H1 (cell line): ENCODE results near the gene UNK. TPM values are rescaled to one million over a fixed set of nuclear protein-coding genes. Genes with fewer than 3 reads are reported as not detected.

Source experiments
- ATF2 ChIP-seq: IDR thresholded peaks from 2 replicates; pipeline ENCODE4 v1.6.1; 2012; ENCODE audit warnings: low read length, inconsistent platforms
- ATF3 ChIP-seq: IDR thresholded peaks from 2 replicates; pipeline ENCODE4 v1.6.1; 2011; ENCODE audit warnings: low read depth, mild to moderate bottlenecking, low read length; ENCODE audit not compliant: insufficient read depth
- BACH1 ChIP-seq: IDR thresholded peaks from 2 replicates; pipeline ENCODE4 v1.6.1; 2012; ENCODE audit warnings: low read length, improper control_type of control experiment
- BCL11A ChIP-seq, 2 experiments: IDR thresholded peaks; one replicate each; pipeline ENCODE4 v1.6.1; 2011; ENCODE audit warnings: low read depth in 2 of 2, low read length in 2 of 2, mild to moderate bottlenecking in 2 of 2
- BRCA1 ChIP-seq: IDR thresholded peaks from 2 replicates; pipeline ENCODE4 v1.6.1; 2012; ENCODE audit warnings: low read depth, low read length, improper control_type of control experiment
- CEBPB ChIP-seq: IDR thresholded peaks from 2 replicates; pipeline ENCODE4 v1.6.1; 2012; ENCODE audit warnings: low read depth, low read length
- CHD2 ChIP-seq: IDR thresholded peaks from 2 replicates; pipeline ENCODE4 v1.6.1; 2012; ENCODE audit warnings: low read length, improper control_type of control experiment
- CREB1 ChIP-seq: IDR thresholded peaks from 2 replicates; pipeline ENCODE4 v1.6.1; 2012; ENCODE audit warnings: inconsistent platforms
- EGR1 ChIP-seq: IDR thresholded peaks from 2 replicates; pipeline ENCODE4 v1.6.1; 2011; ENCODE audit warnings: low read depth, low read length, borderline replicate concordance
- EP300 ChIP-seq, 2 experiments: IDR thresholded peaks; 1 replicate in 1 of 2; 2 replicates in 1 of 2; pipeline ENCODE4 v1.6.1; 2011 to 2012; ENCODE audit warnings: low read depth in 2 of 2, low read length in 2 of 2, mild to moderate bottlenecking in 2 of 2, borderline replicate concordance in 1 of 2, inconsistent platforms in 1 of 2, moderate library complexity in 1 of 2
- FOSL1 ChIP-seq: IDR thresholded peaks from 2 replicates; pipeline ENCODE4 v1.6.1; 2011; ENCODE audit warnings: mild to moderate bottlenecking, low read depth, low read length, moderate library complexity; ENCODE audit not compliant: insufficient read depth
- GABPA ChIP-seq: IDR thresholded peaks from 2 replicates; pipeline ENCODE4 v1.6.1; 2011; ENCODE audit warnings: mild to moderate bottlenecking, low read length, moderate library complexity, borderline replicate concordance; ENCODE audit not compliant: insufficient read depth
- HDAC2 ChIP-seq, 2 experiments: fragments of 300-600 bp in 1 of 2; sonication (generic) in 1 of 2; IDR thresholded peaks; 2 replicates each; pipeline ENCODE4 v1.6.1; 2011 to 2012; ENCODE audit warnings: low read depth in 2 of 2, low read length in 2 of 2, mild to moderate bottlenecking in 2 of 2, moderate library complexity in 2 of 2, borderline replicate concordance in 1 of 2, inconsistent platforms in 1 of 2
- JUND ChIP-seq: IDR thresholded peaks from 2 replicates; pipeline ENCODE4 v1.6.1; 2011; ENCODE audit warnings: mild to moderate bottlenecking, improper control_type of control experiment, low read length
- KDM5A ChIP-seq: fragments of 200-600 bp; IDR thresholded peaks from 2 replicates; pipeline ENCODE4 v1.7.1; 2012; ENCODE audit warnings: mild to moderate bottlenecking, low read length, inconsistent platforms, mixed read lengths
- MAFK ChIP-seq: IDR thresholded peaks from 2 replicates; pipeline ENCODE4 v1.6.1; 2012; ENCODE audit warnings: low read depth, mild to moderate bottlenecking, improper control_type of control experiment, low read length
- MAX ChIP-seq: IDR thresholded peaks from 2 replicates; pipeline ENCODE4 v1.6.1; 2012; ENCODE audit warnings: inconsistent platforms
- RAD21 ChIP-seq, 2 experiments: IDR thresholded peaks in 1 of 2; conservative IDR thresholded peaks in 1 of 2; 2 replicates each; pipeline ENCODE4 v1.6.1; 2011; ENCODE audit warnings: low read depth in 2 of 2, low read length in 2 of 2, improper control_type of control experiment in 1 of 2, inconsistent platforms in 1 of 2, mild to moderate bottlenecking in 1 of 2, moderate library complexity in 1 of 2
- SP1 ChIP-seq: IDR thresholded peaks from 2 replicates; pipeline ENCODE4 v1.6.1; 2011; ENCODE audit warnings: low read depth, low read length
- SP2 ChIP-seq: IDR thresholded peaks from 2 replicates; pipeline ENCODE4 v1.6.1; 2012; ENCODE audit warnings: mild to moderate bottlenecking, low read length, inconsistent platforms
- TBP ChIP-seq: IDR thresholded peaks from 2 replicates; pipeline ENCODE4 v1.6.1; 2011; ENCODE audit warnings: low read depth, low read length, improper control_type of control experiment
- TCF12 ChIP-seq: IDR thresholded peaks from 2 replicates; pipeline ENCODE4 v1.6.1; 2011; ENCODE audit warnings: low read depth, mild to moderate bottlenecking, low read length
- polyA plus RNA-seq, 7 experiments: library from polyadenylated mRNA; depleted of rRNA in 3 of 7; stranded (reverse) in 5 of 7; unstranded in 2 of 7; fragments of >200 nt in 5 of 7; fragments of 200-250 nt in 2 of 7; gene quantifications; 1 replicate in 5 of 7; 2 replicates in 1 of 7; 4 replicates in 1 of 7; pipeline versions ENCODE4 v1.2.1 to v1.2.3, GENCODE V29; 2011 to 2013; ENCODE audit warnings: missing spikeins in 2 of 7, mixed read lengths in 2 of 7
- total RNA-seq: library from RNA; stranded (reverse); fragmentation: NEBNext Ultra II Directional; extraction: Animal tissue kit (Norgen Biotek cat#: 25700); gene quantifications from 2 replicates; pipeline ENCODE4 v1.2.1, GENCODE V29; 2021

The UNK gene
- total and polyA plus RNA-seq, 2 of the 8 experiments (the other 6 are each of a cell fraction or from before 2014, with no cell fraction given) = 24.2 to 33.3 TPM

DNA sequence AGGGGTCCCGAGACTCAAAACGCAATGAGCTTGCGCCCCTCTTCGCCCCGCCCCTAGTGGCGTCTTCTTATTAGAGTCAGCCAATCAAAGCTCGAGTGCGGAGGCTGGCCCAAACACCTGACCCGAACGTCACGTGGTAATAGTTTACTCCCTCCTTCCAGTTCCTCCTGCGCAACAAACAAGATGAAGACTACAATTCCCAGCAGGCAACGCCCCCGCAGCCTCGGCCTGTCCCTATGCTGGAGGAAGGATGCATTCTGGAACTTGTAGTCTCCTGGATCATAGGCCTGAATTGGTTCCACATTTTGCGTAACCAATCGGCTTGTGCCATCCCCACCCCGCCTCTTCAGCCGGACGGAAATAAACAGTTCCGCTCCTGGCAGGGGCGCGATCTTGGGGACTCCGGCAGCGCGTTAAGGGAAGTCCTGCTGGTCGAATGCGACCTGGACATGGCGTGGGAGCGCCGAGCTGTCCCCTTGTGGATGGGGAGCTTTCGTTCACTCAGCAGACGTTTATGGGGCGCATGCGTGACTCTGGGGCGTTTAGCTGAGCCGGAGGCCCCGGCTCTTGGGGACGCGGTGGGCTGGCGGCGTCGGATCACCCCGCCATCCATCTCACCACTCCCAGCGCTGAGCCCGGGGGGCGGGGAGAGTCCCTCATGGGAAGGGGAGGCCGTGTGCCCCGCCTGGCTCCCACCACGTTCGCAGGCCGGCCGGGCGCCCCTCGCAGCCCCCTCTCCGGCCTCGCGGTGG lies 70.9 kb downstream of the UNK start, which contains the start of gene WBP2 (continued):
- TF ChIP-seq TCF12 = no peak
- no peak for TF ChIP-seq JUND
- TF ChIP-seq ATF2 = peak; percentile 57; the same call in 1 of the 2 replicates
- TF ChIP-seq BCL11A (IDR thresholded peaks at IDR 0.05; ENCODE audit: low read depth in 2 of 2, low read length in 2 of 2) = no peak
- peak; percentile 78 for TF ChIP-seq MAX
- TF ChIP-seq HDAC2 (IDR thresholded peaks at IDR 0.05; ENCODE audit: borderline replicate concordance in 1 of 2, low read depth in 2 of 2, low read length in 2 of 2) = no peak
- TF ChIP-seq SP1 = peak; percentile 86; the same call in 1 of the 2 replicates
- peak; percentile 99 for TF ChIP-seq EGR1
- peak in 1 of 2 experiments; percentile 4; a peak in 1 of 3 replicates for TF ChIP-seq EP300 (IDR thresholded peaks at IDR 0.05; ENCODE audit: borderline replicate concordance in 1 of 2, low read depth in 2 of 2, low read length in 2 of 2)
- TF ChIP-seq CREB1 = peak; percentile 86
- no peak for TF ChIP-seq SP2
- no peak for TF ChIP-seq RAD21 (IDR thresholded peaks at IDR 0.05 in 1 of 2, conservative IDR thresholded peaks at IDR 0.05 in 1 of 2; ENCODE audit: low read depth in 2 of 2, low read length in 2 of 2)
- no peak for TF ChIP-seq BRCA1
- TF ChIP-seq MAFK = no peak
- TF ChIP-seq KDM5A = no peak
- TF ChIP-seq CHD2 = no peak
- no peak for TF ChIP-seq CEBPB
- peak; percentile 92 for TF ChIP-seq ATF3
- no peak for TF ChIP-seq FOSL1
- no peak for TF ChIP-seq BACH1
- TF ChIP-seq GABPA = no peak
- peak; percentile 54; the same call in 1 of the 2 replicates for TF ChIP-seq TBP
